ENCODE results near the gene ZNF717. TPM values are rescaled to one million over a fixed set of nuclear protein-coding genes. Genes with fewer than 3 reads are reported as not detected.
A peak's percentile ranks its signal among the peaks of the same experiment; 100 is the strongest.
"Not testable (repeated sequence)": the region's sequence is repeated elsewhere in the genome, so short reads cannot be mapped to it uniquely, and the experiment has no call there.

Gene ZNF717
- total RNA-seq, 1 donor from 2014 or later: 13.2 TPM

DNA sequence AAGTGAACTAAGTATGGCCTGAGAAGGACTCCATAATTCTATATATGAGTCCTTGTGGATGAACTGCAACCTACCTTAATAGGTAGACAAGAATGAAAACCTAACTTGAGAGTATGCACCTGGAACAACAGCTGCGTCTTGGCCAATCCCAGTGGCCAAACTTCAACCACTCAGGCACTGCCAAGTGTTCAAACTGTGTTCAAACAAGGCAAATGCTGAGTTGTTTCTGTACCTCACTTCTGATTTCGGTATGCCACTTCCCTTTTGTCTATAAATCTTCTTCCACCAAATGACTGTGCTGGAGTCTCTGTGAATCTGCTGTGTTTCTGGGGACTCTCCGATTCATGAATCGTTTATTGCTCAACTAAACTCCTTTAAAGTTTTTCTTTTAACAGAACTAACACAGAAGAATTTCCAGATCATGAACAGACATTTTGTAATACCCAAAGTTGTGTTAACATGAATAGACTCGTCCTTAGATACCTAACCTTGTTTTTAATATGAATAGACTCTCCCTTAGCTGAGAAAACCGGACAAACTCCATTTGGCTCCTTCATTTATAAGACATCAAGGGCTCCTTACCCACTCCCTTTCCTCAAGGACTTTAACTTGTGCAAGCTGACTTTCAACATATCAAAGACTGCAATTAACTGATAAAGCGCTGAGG lies 4.1 kb downstream of the ZNF717 start:
- no peaks in the 10 kb centered on the region for H3K27me3 Mint-ChIP-seq
- no peak overlapping the region for H3K4me3 Mint-ChIP-seq
- peak overlapping the region; percentile 1 for H3K27ac Mint-ChIP-seq
- TF ChIP-seq, protein P1, sequence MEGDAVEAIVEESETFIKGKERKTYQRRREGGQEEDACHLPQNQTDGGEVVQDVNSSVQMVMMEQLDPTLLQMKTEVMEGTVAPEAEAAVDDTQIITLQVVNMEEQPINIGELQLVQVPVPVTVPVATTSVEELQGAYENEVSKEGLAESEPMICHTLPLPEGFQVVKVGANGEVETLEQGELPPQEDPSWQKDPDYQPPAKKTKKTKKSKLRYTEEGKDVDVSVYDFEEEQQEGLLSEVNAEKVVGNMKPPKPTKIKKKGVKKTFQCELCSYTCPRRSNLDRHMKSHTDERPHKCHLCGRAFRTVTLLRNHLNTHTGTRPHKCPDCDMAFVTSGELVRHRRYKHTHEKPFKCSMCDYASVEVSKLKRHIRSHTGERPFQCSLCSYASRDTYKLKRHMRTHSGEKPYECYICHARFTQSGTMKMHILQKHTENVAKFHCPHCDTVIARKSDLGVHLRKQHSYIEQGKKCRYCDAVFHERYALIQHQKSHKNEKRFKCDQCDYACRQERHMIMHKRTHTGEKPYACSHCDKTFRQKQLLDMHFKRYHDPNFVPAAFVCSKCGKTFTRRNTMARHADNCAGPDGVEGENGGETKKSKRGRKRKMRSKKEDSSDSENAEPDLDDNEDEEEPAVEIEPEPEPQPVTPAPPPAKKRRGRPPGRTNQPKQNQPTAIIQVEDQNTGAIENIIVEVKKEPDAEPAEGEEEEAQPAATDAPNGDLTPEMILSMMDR (conservative IDR thresholded peaks at IDR 0.05): no peak
- H3K4me1 Mint-ChIP-seq (ENCODE audit: unreplicated experiment): no peaks in the 10 kb centered on the region
- DNase-seq (ENCODE audit: extremely low spot score, unreplicated experiment): no peak
- no peaks in the 10 kb centered on the region for H3K9me3 Mint-ChIP-seq
- peaks cover 36% of the 10 kb centered on the region for H3K36me3 Mint-ChIP-seq

DNA sequence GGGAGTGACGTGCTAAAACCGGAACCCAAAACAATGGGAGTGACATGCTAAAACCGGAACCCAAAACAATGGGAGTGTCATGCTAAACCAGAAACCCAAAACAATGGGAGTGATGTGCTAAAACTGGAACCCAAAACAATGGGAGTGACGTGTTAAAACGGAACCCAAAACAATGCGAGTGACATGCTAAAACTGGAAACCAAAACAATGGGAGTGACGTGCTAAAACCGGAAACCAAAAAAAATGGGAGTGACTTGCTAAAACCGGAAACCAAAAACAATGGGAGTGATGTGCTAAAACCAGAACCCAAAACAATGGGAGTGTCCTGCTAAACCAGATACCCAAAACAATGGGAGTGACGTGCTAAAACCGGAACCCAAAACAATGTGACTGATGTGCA lies 7.6 kb downstream of the ZNF717 start:
- H3K4me1 Mint-ChIP-seq (ENCODE audit: unreplicated experiment); H3K4me3 Mint-ChIP-seq; H3K27me3 Mint-ChIP-seq; H3K9me3 Mint-ChIP-seq; DNase-seq (ENCODE audit: extremely low spot score, unreplicated experiment); H3K27ac Mint-ChIP-seq: not testable (repeated sequence)
- H3K36me3 Mint-ChIP-seq: peaks cover 28% of the 10 kb centered on the region

DNA sequence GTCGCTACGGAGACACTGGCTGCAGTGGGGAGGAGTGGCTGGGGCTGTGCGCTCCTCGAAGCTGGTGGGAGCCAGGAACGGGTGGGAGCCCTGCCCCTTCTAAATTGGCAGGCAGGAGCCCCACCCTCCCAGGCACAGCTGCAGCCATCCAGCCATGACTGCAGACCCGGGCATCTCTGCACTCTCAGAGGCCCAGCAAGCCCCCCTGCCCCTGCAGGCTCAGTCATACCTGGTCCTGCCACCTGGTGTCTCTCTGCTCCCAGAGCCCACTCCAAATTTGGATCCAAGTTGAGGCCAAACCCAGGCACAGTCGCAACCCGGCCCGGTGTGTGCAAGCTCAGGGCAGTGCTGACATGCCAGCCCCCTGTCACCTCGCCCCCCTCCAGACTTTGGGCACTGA lies 13.7 kb downstream of the ZNF717 start:
- H3K4me3 Mint-ChIP-seq; H3K9me3 Mint-ChIP-seq; DNase-seq (ENCODE audit: extremely low spot score, unreplicated experiment): not testable (repeated sequence)

DNA sequence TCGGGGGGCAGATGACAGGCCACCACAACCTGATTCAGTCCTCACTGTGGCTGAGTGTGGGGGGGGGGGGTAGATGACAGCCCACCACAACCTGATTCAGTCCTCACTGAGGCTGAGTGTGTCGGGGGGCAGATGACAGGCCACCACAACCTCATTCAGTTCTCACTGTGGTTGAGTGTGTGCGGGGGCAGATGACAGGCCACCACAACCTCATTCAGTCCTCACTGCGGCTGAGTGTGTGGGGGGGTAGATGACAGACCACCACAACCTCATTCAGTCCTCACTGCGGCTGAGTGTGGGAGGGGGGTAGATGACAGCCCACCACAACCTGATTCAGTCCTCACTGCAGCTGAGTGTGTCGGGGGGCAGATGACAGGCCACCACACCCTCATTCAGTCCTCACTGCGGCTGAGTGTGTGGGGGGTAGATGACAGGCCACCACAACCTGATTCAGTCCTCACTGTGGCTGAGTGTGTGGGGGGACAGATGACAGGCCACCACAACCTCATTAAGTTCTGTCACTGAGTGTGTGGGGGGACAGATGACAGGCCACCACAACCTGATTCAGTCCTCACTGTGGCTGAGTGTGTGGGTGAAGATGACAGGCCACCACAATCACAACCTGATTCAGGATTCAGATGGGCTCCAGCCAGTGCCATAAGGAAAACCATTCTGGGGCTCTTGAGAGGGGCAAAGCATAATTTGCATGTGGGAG lies 16.9 kb downstream of the ZNF717 start:
- H3K9me3 Mint-ChIP-seq: peaks cover 6% of the 10 kb centered on the region
- H3K4me3 Mint-ChIP-seq: no peak overlapping the region
- TF ChIP-seq, protein P1 (conservative IDR thresholded peaks at IDR 0.05): no peak
- H3K36me3 Mint-ChIP-seq: peaks cover 16% of the 10 kb centered on the region
- no peaks in the 10 kb centered on the region for H3K4me1 Mint-ChIP-seq (ENCODE audit: unreplicated experiment)
- H3K27me3 Mint-ChIP-seq: no peaks in the 10 kb centered on the region
- H3K27ac Mint-ChIP-seq: no peak overlapping the region
- DNase-seq (ENCODE audit: extremely low spot score, unreplicated experiment): no peak

More for the DNA sequence above, 13.7 kb downstream of the ZNF717 start:
- H3K36me3 Mint-ChIP-seq; H3K4me1 Mint-ChIP-seq (ENCODE audit: unreplicated experiment); H3K27me3 Mint-ChIP-seq; H3K27ac Mint-ChIP-seq: not testable (repeated sequence)

DNA sequence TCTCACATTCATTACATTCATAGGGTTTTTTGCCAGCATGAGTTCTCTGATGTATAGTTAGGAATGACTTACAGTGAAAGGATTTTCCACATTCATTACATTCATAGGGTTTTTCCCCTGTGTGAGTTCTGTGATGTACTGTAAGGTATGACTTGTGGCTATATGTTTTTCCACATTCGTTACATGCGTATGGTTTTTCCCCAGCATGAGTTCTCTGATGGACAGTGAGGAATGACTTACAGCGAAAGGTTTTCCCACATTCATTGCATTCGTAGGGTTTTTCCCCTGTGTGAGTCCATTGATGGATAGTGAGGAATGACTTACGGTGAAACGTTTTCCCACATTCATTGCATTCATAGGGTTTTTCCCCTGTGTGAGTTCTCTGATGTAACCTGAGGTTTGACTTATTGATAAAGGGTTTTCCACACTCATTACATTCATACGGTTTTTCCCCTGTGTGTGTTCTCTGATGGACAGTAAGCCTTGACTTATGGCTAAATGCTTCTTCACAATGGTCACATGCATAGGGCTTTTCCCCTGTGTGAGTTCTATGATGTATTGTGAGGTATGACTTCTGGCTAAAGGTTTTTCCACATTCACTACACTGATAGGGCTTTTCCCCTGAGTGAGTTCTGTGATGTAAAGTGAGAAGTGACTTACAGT lies 47.4 kb downstream of the ZNF717 start:
- Mint-ChIP-seq H3K4me3 (no peak overlapping the region), H3K4me1 (ENCODE audit: unreplicated experiment) (no peaks in the 10 kb centered on the region), H3K9me3 (peaks cover 30% of the 10 kb centered on the region), H3K27ac (no peak overlapping the region), H3K27me3 (no peaks in the 10 kb centered on the region), H3K36me3 (peaks cover 64% of the 10 kb centered on the region)
- TF ChIP-seq, protein P1 (conservative IDR thresholded peaks at IDR 0.05): no peak
- no peak for DNase-seq (ENCODE audit: extremely low spot score, unreplicated experiment)

DNA sequence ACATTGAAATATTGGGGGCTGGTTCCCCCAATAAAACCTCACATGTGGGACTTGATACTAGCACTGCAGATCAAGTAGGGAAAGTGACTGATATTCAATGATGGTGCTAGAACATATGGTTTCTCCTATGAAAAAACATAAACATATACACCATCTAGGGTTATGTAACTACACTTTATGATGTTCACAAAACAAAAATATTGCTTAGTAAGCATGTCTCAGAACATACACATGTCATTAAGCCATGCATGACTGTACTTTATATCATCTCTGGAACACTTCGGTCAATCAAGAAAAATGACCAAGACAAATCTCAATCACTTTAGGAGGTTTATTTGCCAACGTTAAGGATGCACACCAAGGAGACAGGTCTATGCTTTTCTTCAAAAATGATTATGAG lies 57.4 kb downstream of the ZNF717 start:
- H3K27me3 Mint-ChIP-seq: no peaks in the 10 kb centered on the region

More for the DNA sequence above, 57.4 kb downstream of the ZNF717 start:
- H3K36me3 Mint-ChIP-seq: peaks cover 41% of the 10 kb centered on the region
- H3K9me3 Mint-ChIP-seq: peaks cover 42% of the 10 kb centered on the region
- H3K27ac Mint-ChIP-seq: no peak overlapping the region
- DNase-seq (ENCODE audit: extremely low spot score, unreplicated experiment): no peak
- H3K4me1 Mint-ChIP-seq (ENCODE audit: unreplicated experiment): no peaks in the 10 kb centered on the region
- H3K4me3 Mint-ChIP-seq: no peak overlapping the region
- TF ChIP-seq, protein P1 (conservative IDR thresholded peaks at IDR 0.05): no peak

All from type B pancreatic cell (in vitro differentiated cells).